ENCODE measurements around the gene PAEP. TPM values are rescaled to one million over a fixed set of nuclear protein-coding genes. Genes with fewer than 3 reads are reported as not detected.

The PAEP gene
- total and polyA plus RNA-seq, 4 donors, result 0.42 to 0.55 TPM; not detected in 2

DNA sequence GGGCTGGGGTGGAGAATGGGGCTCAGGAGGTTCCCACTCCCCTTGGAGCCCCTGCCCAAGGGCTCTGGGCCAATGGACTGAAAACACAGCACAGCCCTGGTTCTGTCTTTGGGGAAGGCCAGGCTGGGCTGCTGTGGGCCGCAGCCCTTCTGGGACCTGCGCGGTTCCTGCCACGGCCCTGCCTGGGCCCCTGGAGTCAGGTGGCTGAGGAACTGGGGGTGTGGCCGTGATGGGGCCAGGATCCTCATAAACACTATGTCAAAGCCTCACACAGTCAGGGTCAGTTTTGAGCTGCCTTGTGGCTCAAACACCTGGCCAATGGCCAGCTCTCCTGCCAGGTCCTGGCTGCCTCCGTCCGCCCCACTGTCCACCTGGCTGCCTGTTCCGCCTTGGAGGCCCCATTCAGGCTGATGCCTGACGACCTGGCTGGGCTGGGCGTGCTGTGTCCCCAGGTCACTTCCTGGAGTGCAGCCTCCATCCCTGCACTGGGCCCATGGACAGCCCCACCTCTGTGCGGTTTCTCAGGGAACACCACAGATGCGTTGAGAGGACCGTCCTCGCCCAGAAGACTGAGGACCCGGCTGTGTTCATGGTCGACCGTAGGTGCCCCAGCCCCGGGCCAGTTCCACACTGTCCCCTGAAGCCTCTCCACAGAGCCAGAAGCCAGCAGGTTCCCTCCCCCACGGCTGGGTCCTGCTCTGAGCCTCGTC, 27.5 kb downstream of the PAEP start:
- Histone ChIP-seq H3K4me1 (ENCODE audit: control insufficient read depth, insufficient read depth, low read length) (no peaks in the 10 kb centered on the region), H3K36me3 (ENCODE audit: control insufficient read depth, insufficient read depth, low read length) (no peaks in the 10 kb centered on the region), H3K27me3 (ENCODE audit: control insufficient read depth, insufficient read depth, low read length) (no peaks in the 10 kb centered on the region), H3K4me3 (ENCODE audit: low read depth, low read length) (no peak overlapping the region), H3K27ac (ENCODE audit: low read depth, low read length) (no peak overlapping the region), H3K9me3 (ENCODE audit: control insufficient read depth, insufficient read depth, low read length) (no peaks in the 10 kb centered on the region)
- DNase-seq (ENCODE audit: low read depth in 4 of 6, low spot score in 6 of 6), result no peak
- WGBS (ENCODE audit: insufficient coverage), result 90% methylated on average over 20 of the region's 20 CpGs

DNA sequence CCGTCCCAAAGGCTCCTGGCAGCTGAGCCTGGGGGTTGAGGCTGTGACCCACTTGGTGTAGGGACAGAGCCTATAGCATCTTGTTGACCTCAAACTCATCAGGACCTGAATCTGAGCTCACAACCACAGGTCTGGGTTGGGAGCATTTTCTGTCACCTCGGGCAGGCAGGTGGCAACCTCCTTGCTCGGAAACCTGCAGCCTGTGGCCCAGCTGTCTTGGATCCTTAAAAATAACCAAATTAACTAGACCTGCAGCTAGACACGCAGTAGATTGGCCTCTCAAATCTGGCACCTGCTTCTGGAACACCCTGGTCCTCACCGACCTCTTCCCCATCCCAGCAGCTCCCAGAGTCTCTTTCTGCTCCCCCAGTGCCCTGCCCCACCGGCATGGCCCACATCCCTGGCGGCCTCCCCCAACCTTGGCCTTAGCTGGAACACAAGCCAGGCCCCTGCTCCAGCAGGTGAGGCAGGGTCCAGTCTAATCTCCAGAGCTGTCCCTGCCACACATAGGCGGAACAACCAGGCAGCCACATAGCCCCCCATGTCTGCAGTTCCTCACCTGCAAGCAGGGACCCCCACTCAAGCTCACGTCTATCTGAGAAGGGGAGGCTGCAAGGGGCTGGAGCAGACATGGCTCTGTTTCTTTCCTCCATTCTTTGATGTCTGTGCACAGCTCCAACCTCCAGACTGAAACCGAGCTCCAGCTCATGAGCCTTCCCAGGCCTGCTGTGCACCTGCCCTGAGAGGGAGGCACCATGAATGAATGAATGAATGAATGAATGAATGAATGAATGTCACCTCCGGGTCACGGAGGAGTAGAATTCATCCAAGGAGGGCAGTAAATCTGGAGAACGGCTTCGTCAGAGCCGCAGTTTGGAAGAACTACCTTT, 28.3 kb downstream of the PAEP start:
- DNase-seq (ENCODE audit: low read depth in 4 of 6, low spot score in 6 of 6), result no peak
- WGBS (ENCODE audit: insufficient coverage), result 79% methylated on average over 14 of the region's 15 CpGs
- Histone ChIP-seq H3K27ac (ENCODE audit: low read depth, low read length) (no peak overlapping the region), H3K27me3 (ENCODE audit: control insufficient read depth, insufficient read depth, low read length) (no peaks in the 10 kb centered on the region), H3K36me3 (ENCODE audit: control insufficient read depth, insufficient read depth, low read length) (no peaks in the 10 kb centered on the region), H3K4me1 (ENCODE audit: control insufficient read depth, insufficient read depth, low read length) (no peaks in the 10 kb centered on the region), H3K9me3 (ENCODE audit: control insufficient read depth, insufficient read depth, low read length) (peaks cover 3% of the 10 kb centered on the region), H3K4me3 (ENCODE audit: low read depth, low read length) (no peak overlapping the region)

DNA sequence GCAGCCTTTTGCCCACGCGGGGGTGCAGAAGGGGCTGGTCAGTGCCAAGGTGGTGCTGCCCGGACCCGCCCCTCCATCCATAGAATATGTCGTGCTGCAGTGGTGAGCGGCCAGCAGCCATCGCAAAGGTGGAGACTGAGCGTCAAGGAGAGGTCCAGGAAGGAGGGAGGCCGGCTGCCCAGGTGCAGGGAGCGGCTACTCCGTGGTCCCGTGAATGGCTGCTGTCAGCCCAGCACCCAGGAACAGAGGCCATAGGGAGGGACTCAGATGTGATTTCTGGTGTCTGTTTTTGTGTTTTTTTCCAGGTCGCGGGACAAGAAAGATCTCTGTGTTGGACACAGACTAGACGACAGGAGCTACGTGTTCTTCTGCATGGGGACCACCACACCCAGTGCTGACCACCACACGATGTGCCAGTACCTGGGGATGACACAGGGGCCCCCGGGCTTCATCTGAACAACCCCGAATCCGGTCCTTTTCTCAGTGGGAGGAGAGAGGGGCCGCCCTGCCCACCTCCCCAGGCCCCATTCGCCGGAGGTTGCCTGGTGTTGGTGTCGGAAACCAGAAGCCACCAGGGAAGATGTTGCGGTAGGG, 29.0 kb downstream of the PAEP start:
- Histone ChIP-seq H3K36me3 (ENCODE audit: control insufficient read depth, insufficient read depth, low read length) (no peaks in the 10 kb centered on the region), H3K27me3 (ENCODE audit: control insufficient read depth, insufficient read depth, low read length) (no peaks in the 10 kb centered on the region), H3K27ac (ENCODE audit: low read depth, low read length) (no peak overlapping the region), H3K9me3 (ENCODE audit: control insufficient read depth, insufficient read depth, low read length) (peaks cover 5% of the 10 kb centered on the region), H3K4me3 (ENCODE audit: low read depth, low read length) (no peak overlapping the region), H3K4me1 (ENCODE audit: control insufficient read depth, insufficient read depth, low read length) (no peaks in the 10 kb centered on the region)
- DNase-seq (ENCODE audit: low read depth in 4 of 6, low spot score in 6 of 6), result no peak
- WGBS (ENCODE audit: insufficient coverage), result 87% methylated on average over 24 of the region's 25 CpGs

DNA sequence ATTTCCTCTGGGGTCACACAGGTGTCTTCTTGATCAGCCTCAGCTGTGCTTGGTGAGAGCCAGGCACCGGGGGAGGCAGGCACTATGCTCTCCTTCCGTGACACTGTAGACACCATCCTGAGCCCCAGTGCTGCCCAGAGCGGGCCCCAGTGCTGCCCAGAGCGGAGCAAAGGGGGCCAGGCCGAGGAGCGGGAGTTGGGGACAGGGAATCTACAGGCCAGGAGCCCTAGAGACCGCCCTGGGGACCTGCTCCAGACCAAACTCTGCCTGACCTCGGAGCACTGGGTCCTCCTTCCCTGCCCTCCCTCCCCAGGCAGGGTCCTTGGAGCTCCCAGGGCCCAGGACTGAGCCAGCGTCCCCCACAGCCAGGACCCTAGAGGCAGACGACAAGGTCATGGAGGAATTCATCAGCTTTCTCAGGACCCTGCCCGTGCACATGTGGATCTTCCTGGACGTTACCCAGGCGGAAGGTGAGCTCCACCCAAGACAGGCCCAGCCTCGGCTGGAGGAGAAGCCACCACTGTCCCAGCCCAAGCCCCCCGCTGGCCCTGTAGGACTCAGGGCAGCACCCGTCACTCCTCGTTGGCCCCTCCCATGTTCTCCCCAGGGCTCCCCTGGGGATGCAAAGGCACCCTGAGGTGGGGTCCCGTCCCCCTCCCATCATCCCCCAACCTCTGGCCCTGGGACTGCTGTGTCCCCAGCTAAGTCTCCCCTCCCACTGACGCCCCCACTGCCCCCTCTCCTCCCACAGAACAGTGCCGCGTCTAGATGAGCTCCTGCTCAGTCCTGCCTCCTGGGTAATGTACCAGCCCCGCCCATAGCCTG, 30.2 kb downstream of the PAEP start:
- H3K4me1 ChIP-seq (ENCODE audit: control insufficient read depth, insufficient read depth, low read length), result no peaks in the 10 kb centered on the region
- H3K9me3 ChIP-seq (ENCODE audit: control insufficient read depth, insufficient read depth, low read length), result peaks cover 5% of the 10 kb centered on the region
- no peaks in the 10 kb centered on the region for H3K27me3 ChIP-seq (ENCODE audit: control insufficient read depth, insufficient read depth, low read length)
- WGBS (ENCODE audit: insufficient coverage), result 84% methylated on average over 22 of the region's 22 CpGs
- no peak for DNase-seq (ENCODE audit: low read depth in 4 of 6, low spot score in 6 of 6)
- no peak overlapping the region for H3K4me3 ChIP-seq (ENCODE audit: low read depth, low read length)
- no peak overlapping the region for H3K27ac ChIP-seq (ENCODE audit: low read depth, low read length)
- H3K36me3 ChIP-seq (ENCODE audit: control insufficient read depth, insufficient read depth, low read length), result no peaks in the 10 kb centered on the region

DNA sequence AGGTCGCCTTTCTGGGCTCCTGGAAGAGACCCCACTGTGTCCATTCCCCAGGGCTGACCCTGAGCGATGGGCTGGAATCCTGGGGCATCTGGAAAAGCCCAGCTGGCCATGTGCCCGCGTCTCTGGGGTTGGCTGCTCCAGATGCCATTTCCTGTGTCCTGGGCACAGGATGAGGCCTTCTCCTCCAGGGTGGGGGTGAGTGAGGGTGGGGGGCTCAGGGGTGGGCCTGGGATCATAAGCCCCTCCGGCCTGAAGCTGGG, 30.7 kb downstream of the PAEP start:
- 80% methylated on average over 2 of the region's 5 CpGs for WGBS (ENCODE audit: insufficient coverage)
- H3K27ac ChIP-seq (ENCODE audit: low read depth, low read length), result no peak overlapping the region
- H3K9me3 ChIP-seq (ENCODE audit: control insufficient read depth, insufficient read depth, low read length), result peaks cover 5% of the 10 kb centered on the region
- no peak for DNase-seq (ENCODE audit: low read depth in 4 of 6, low spot score in 6 of 6)
- H3K27me3 ChIP-seq (ENCODE audit: control insufficient read depth, insufficient read depth, low read length), result no peaks in the 10 kb centered on the region
- H3K4me3 ChIP-seq (ENCODE audit: low read depth, low read length), result no peak overlapping the region
- no peaks in the 10 kb centered on the region for H3K36me3 ChIP-seq (ENCODE audit: control insufficient read depth, insufficient read depth, low read length)
- H3K4me1 ChIP-seq (ENCODE audit: control insufficient read depth, insufficient read depth, low read length), result no peaks in the 10 kb centered on the region

DNA sequence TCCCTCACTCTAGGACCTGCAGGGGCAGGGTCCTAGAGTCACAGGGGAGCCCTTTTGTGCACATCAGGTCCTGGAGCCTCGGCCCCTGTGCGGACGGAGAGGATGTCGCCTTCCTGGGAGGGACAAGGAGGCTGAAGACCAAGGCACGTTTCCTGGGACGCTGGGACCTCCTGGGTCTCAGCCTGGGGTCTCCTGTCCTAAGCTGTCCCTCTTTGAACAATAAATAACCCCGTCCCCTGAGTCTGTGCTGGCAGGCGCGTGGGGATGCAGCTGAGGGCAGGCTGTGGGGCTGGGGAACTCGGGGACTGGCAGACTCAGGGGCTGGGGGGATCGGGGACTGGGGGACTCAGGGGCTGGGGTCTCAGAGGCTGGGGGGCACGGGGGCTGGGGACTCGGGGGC, 31.1 kb downstream of the PAEP start:
- H3K4me3 ChIP-seq (ENCODE audit: low read depth, low read length), result no peak overlapping the region
- H3K4me1 ChIP-seq (ENCODE audit: control insufficient read depth, insufficient read depth, low read length), result no peaks in the 10 kb centered on the region
- no peak overlapping the region for H3K27ac ChIP-seq (ENCODE audit: low read depth, low read length)
- no peaks in the 10 kb centered on the region for H3K36me3 ChIP-seq (ENCODE audit: control insufficient read depth, insufficient read depth, low read length)
- peaks cover 5% of the 10 kb centered on the region for H3K9me3 ChIP-seq (ENCODE audit: control insufficient read depth, insufficient read depth, low read length)
- DNase-seq (ENCODE audit: low read depth in 4 of 6, low spot score in 6 of 6), result no peak
- 79% methylated on average over 6 of the region's 13 CpGs for WGBS (ENCODE audit: insufficient coverage)
- no peaks in the 10 kb centered on the region for H3K27me3 ChIP-seq (ENCODE audit: control insufficient read depth, insufficient read depth, low read length)

DNA sequence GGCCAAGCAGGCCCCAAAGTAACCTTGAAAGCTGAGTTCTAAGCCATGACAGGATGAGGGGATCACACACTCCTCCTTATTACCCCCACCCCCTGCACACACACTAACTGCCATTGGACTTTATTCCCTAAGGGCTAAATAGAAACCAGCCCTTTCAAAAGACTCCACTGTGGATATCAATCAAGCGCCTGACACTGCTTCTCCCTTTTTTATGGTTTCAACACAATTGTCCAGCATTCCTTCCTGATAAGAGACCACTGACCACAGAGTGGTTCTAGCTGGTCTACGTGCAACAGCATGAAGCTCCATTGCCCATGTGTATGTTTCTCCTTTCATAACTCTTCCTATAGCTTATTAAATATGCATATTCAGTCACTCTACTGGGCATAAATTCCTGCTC, 34.7 kb downstream of the PAEP start:
- Histone ChIP-seq H3K9me3 (ENCODE audit: control insufficient read depth, insufficient read depth, low read length) (peaks cover 5% of the 10 kb centered on the region), H3K27me3 (ENCODE audit: control insufficient read depth, insufficient read depth, low read length) (no peaks in the 10 kb centered on the region), H3K27ac (ENCODE audit: low read depth, low read length) (no peak overlapping the region), H3K4me1 (ENCODE audit: control insufficient read depth, insufficient read depth, low read length) (no peaks in the 10 kb centered on the region), H3K4me3 (ENCODE audit: low read depth, low read length) (no peak overlapping the region), H3K36me3 (ENCODE audit: control insufficient read depth, insufficient read depth, low read length) (no peaks in the 10 kb centered on the region)
- no peak for DNase-seq (ENCODE audit: low read depth in 4 of 6, low spot score in 6 of 6)
- 65% methylated on average over 2 of the region's 2 CpGs for WGBS (ENCODE audit: insufficient coverage)

DNA sequence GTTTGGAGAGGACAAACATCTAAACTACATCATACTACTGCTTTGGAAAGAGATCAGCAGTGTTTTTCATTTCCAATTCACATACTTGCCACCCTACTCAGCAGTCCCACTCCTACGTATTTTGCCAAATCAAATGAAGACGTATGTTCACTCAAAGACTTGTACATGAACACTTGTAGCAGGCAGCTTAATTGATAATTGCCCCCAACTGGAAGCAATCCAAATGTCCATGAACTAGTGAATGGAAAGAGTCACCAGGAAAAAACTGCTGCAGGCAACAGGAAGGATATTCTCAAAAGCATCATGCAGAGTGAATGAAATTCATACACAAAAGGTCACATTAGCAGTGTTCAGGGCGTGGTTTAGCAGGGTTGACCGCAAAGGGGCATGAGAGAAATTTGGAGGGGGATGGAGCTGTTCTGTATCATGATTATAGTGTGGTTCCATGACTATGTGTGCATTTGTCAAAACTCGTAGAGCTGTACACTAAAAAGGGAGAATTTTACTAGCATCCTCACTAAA, 38.8 kb downstream of the PAEP start:
- peaks cover 14% of the 10 kb centered on the region for H3K4me1 ChIP-seq (ENCODE audit: control insufficient read depth, insufficient read depth, low read length)
- H3K27me3 ChIP-seq (ENCODE audit: control insufficient read depth, insufficient read depth, low read length), result no peaks in the 10 kb centered on the region
- H3K27ac ChIP-seq (ENCODE audit: low read depth, low read length), result no peak overlapping the region
- WGBS (ENCODE audit: insufficient coverage), result 58% methylated on average over 4 of the region's 5 CpGs
- H3K9me3 ChIP-seq (ENCODE audit: control insufficient read depth, insufficient read depth, low read length), result peaks cover under 1% of the 10 kb centered on the region
- no peak overlapping the region for H3K4me3 ChIP-seq (ENCODE audit: low read depth, low read length)
- no peaks in the 10 kb centered on the region for H3K36me3 ChIP-seq (ENCODE audit: control insufficient read depth, insufficient read depth, low read length)
- no peak for DNase-seq (ENCODE audit: low read depth in 4 of 6, low spot score in 6 of 6)

DNA sequence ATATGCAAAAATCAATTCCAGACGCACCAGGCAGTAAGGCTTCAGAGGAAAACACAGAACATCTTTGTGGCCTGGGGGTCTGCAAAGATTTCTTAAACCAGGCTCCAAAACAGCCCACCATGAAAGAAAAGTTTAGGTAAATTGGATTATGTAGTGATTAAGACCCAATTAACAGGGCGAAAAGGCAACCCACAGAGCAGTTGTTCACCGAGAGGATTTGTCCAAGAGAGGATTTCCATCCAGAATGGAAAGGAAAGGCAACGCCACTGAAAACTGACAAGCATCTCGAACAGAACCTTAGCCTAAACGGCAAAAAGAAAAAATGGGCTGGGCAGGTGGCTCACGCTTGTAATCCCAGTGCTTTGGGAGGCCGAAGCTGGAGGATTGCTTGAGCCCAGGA, 40.4 kb downstream of the PAEP start:
- Histone ChIP-seq H3K9me3 (ENCODE audit: control insufficient read depth, insufficient read depth, low read length) (no peaks in the 10 kb centered on the region), H3K4me3 (ENCODE audit: low read depth, low read length) (no peak overlapping the region), H3K4me1 (ENCODE audit: control insufficient read depth, insufficient read depth, low read length) (peaks cover 16% of the 10 kb centered on the region), H3K36me3 (ENCODE audit: control insufficient read depth, insufficient read depth, low read length) (no peaks in the 10 kb centered on the region), H3K27me3 (ENCODE audit: control insufficient read depth, insufficient read depth, low read length) (no peaks in the 10 kb centered on the region), H3K27ac (ENCODE audit: low read depth, low read length) (no peak overlapping the region)
- no peak for DNase-seq (ENCODE audit: low read depth in 4 of 6, low spot score in 6 of 6)
- WGBS (ENCODE audit: insufficient coverage), result 91% methylated on average over 7 of the region's 8 CpGs
